Mesenchymal stem cell (in vitro differentiated cells and primary cell): ENCODE data around the gene SPSB1.

Experiments used
- DNase-seq: peaks from one replicate; pipeline ENCODE4 v3.0.0-alpha.2; 2013
- H2AFZ ChIP-seq: one replicate; pipeline ENCODE4 v1.6.1; 2013; ENCODE audit warnings: low read depth, mild to moderate bottlenecking, control low read depth, inconsistent platforms, low read length, moderate library complexity
- H2AK5ac ChIP-seq: 2 replicates; pipeline ENCODE4 v1.6.1; 2013; ENCODE audit warnings: low read length, moderate library complexity, mild to moderate bottlenecking, inconsistent platforms; ENCODE audit not compliant: severe bottlenecking
- H2BK120ac ChIP-seq: one replicate; pipeline ENCODE4 v1.6.1; 2013; ENCODE audit warnings: low read depth, mild to moderate bottlenecking, inconsistent platforms, low read length, moderate library complexity
- H2BK12ac ChIP-seq, 2 experiments: one replicate each; pipeline ENCODE4 v1.6.1; 2013; ENCODE audit warnings: inconsistent platforms in 2 of 2, low read length in 2 of 2, mild to moderate bottlenecking in 2 of 2, moderate library complexity in 2 of 2, control low read depth in 1 of 2
- H2BK15ac ChIP-seq: one replicate; pipeline ENCODE4 v1.6.1; 2013; ENCODE audit warnings: mild to moderate bottlenecking, low read depth, inconsistent platforms; ENCODE audit not compliant: poor library complexity, severe bottlenecking
- H2BK5ac ChIP-seq: 2 replicates; pipeline ENCODE4 v1.6.1; 2013; ENCODE audit warnings: low read depth, mild to moderate bottlenecking, low read length, control low read depth, inconsistent platforms; ENCODE audit not compliant: poor library complexity, severe bottlenecking
- H3K14ac ChIP-seq, 2 experiments: one replicate each; pipeline ENCODE4 v1.6.1; 2013; ENCODE audit warnings: inconsistent platforms in 2 of 2, low read length in 2 of 2, control low read depth in 1 of 2, mild to moderate bottlenecking in 1 of 2, moderate library complexity in 1 of 2
- H3K18ac ChIP-seq, 2 experiments: one replicate each; pipeline ENCODE4 v1.6.1; 2013; ENCODE audit warnings: inconsistent platforms in 2 of 2, low read length in 2 of 2, control low read depth in 1 of 2, low read depth in 1 of 2, mild to moderate bottlenecking in 1 of 2
- H3K23ac ChIP-seq, 2 experiments: one replicate each; pipeline ENCODE4 v1.6.1; 2013; ENCODE audit warnings: inconsistent platforms in 2 of 2, low read length in 2 of 2, mild to moderate bottlenecking in 2 of 2, moderate library complexity in 2 of 2, control low read depth in 1 of 2
- H3K27ac ChIP-seq: 2 replicates; pipeline ENCODE4 v1.5.1; 2013; ENCODE audit warnings: mild to moderate bottlenecking, moderate library complexity, low read length, control low read depth, inconsistent platforms; ENCODE audit not compliant: poor library complexity, severe bottlenecking
- H3K27me3 ChIP-seq, 2 experiments: 2 replicates each; pipeline versions ENCODE4 v1.6.1 to v1.7.0; 2013; ENCODE audit warnings: low read length in 2 of 2, mild to moderate bottlenecking in 2 of 2, moderate library complexity in 2 of 2, control low read depth in 1 of 2, inconsistent platforms in 1 of 2; ENCODE audit not compliant: control insufficient read depth in 1 of 2, insufficient read depth in 1 of 2
- H3K36me3 ChIP-seq, 2 experiments: 2 replicates each; pipeline versions ENCODE4 v1.6.1 to v1.7.0; 2013; ENCODE audit warnings: low read length in 2 of 2, control low read depth in 1 of 2, inconsistent platforms in 1 of 2, low read depth in 1 of 2, mild to moderate bottlenecking in 1 of 2; ENCODE audit not compliant: insufficient read depth in 2 of 2, control insufficient read depth in 1 of 2
- H3K4ac ChIP-seq, 2 experiments: one replicate each; pipeline ENCODE4 v1.6.1; 2013; ENCODE audit warnings: inconsistent platforms in 2 of 2, low read length in 2 of 2, mild to moderate bottlenecking in 2 of 2, moderate library complexity in 2 of 2, control low read depth in 1 of 2, low read depth in 1 of 2
- H3K4me1 ChIP-seq: 2 replicates; pipeline ENCODE4 v1.6.1; 2013; ENCODE audit warnings: low read depth, low read length, control low read depth; ENCODE audit not compliant: control insufficient read depth, insufficient read depth
- H3K4me2 ChIP-seq: 2 replicates; pipeline ENCODE4 v1.6.1; 2013; ENCODE audit warnings: low read length, mild to moderate bottlenecking, inconsistent platforms; ENCODE audit not compliant: poor library complexity, severe bottlenecking
- H3K4me3 ChIP-seq, 2 experiments: 2 replicates each; pipeline versions ENCODE4 v1.5.1 to v1.7.0; 2013; ENCODE audit warnings: low read length in 2 of 2, mild to moderate bottlenecking in 2 of 2, control low read depth in 1 of 2, low read depth in 1 of 2; ENCODE audit not compliant: insufficient read depth in 1 of 2
- H3K79me1 ChIP-seq: replicated peaks from 2 replicates; pipeline ENCODE4 v1.6.1; 2013; ENCODE audit warnings: mild to moderate bottlenecking, control low read depth, low read length, inconsistent platforms; ENCODE audit not compliant: poor library complexity, severe bottlenecking
- H3K9ac ChIP-seq: 2 replicates; pipeline ENCODE4 v1.7.0; 2013; ENCODE audit warnings: mild to moderate bottlenecking, low read length, moderate library complexity
- H3K9me3 ChIP-seq: 2 replicates; pipeline ENCODE4 v1.7.0; 2013; ENCODE audit warnings: mild to moderate bottlenecking, low read length; ENCODE audit not compliant: control insufficient read depth
- H4K8ac ChIP-seq: one replicate; pipeline ENCODE4 v1.6.1; 2013; ENCODE audit warnings: inconsistent platforms, mild to moderate bottlenecking, low read length, moderate library complexity
- H4K91ac ChIP-seq: one replicate; pipeline ENCODE4 v1.6.1; 2013; ENCODE audit warnings: mild to moderate bottlenecking, low read length, inconsistent platforms
- WGBS: methylation state at CpG from one replicate; pipeline ENCODE4 v1.1.7; 2013; ENCODE audit warnings: mixed read lengths; 5-methylcytosine and 5-hydroxymethylcytosine counted together

SPSB1 gene

GRCh38 chr1:9404117-9404914 lies 111.6 kb downstream of the SPSB1 start:
- Histone ChIP-seq H4K8ac (no peak overlapping the region), H2BK120ac (no peak overlapping the region), H3K14ac (no peak overlapping the region), H2BK12ac (peak overlapping the region; percentile 21 to 35), H3K27me3 (peaks cover 0 to 3% of the 10 kb centered on the region in 2 experiments), H3K18ac (peak overlapping the region; percentile 3 to 48), H3K36me3 (no peaks in the 10 kb centered on the region), H2BK15ac (no peak overlapping the region), H3K27ac (no peak overlapping the region), H4K91ac (peak overlapping the region; percentile 63), H3K23ac (no peak overlapping the region), H3K4me2 (no peak overlapping the region), H2AFZ (no peak overlapping the region), H2AK5ac (no peak overlapping the region), H3K4ac (peak overlapping the region in 1 of 2 experiments; percentile 9), H3K9me3 (no peaks in the 10 kb centered on the region), H3K4me1 (peaks cover 28% of the 10 kb centered on the region), H3K9ac (no peak overlapping the region), H3K79me1 (no peaks in the 10 kb centered on the region), H3K4me3 (no peak overlapping the region), H2BK5ac (no peak overlapping the region)
- no peak for DNase-seq
- 86% methylated on average over 15 of the region's 15 CpGs for WGBS

DNA sequence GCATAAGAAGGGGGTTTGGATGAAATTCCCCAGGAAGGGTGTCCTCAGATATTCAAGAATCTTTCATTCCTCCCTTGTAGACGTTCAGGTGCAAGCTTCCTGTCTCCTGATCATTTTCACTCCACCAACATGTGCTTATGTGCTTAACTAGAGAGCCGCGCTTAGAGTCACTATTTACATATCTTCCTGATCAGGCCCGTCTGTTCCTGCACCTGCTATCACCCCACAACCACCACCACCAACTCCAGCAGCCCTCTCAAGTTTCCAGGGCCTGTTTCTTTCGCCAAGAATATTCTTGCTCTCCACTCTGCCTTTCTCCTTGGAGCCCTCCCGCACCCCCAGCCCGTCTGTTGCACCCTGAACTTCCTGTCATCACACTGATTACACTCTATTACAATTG lies 113.4 kb downstream of the SPSB1 start:
- H3K23ac ChIP-seq, result no peak overlapping the region
- no peak overlapping the region for H3K4ac ChIP-seq
- H2BK120ac ChIP-seq, result peak overlapping the region; percentile 27
- H2AFZ ChIP-seq, result no peak overlapping the region
- peaks cover 13% of the 10 kb centered on the region for H3K4me1 ChIP-seq
- no peak overlapping the region for H4K91ac ChIP-seq
- peak overlapping the region in 1 of 2 experiments; percentile 12 for H2BK12ac ChIP-seq
- H3K9me3 ChIP-seq, result no peaks in the 10 kb centered on the region
- H3K4me2 ChIP-seq, result no peak overlapping the region
- 80% methylated on average over 7 of the region's 7 CpGs for WGBS
- no peak overlapping the region for H3K14ac ChIP-seq
- H4K8ac ChIP-seq, result no peak overlapping the region
- H2BK15ac ChIP-seq, result no peak overlapping the region
- H3K27me3 ChIP-seq, result peaks cover 0 to 3% of the 10 kb centered on the region in 2 experiments
- H2AK5ac ChIP-seq, result no peak overlapping the region
- H3K27ac ChIP-seq, result no peak overlapping the region
- no peak overlapping the region for H2BK5ac ChIP-seq
- H3K9ac ChIP-seq, result no peak overlapping the region
- no peaks in the 10 kb centered on the region for H3K36me3 ChIP-seq
- no peak overlapping the region for H3K4me3 ChIP-seq
- H3K18ac ChIP-seq, result peak overlapping the region in 1 of 2 experiments; percentile 4
- no peak for DNase-seq
- no peaks in the 10 kb centered on the region for H3K79me1 ChIP-seq

GRCh38 chr1:9410737-9411297 lies 118.1 kb downstream of the SPSB1 start:
- H2AK5ac ChIP-seq, result peak overlapping the region; percentile 50
- no peaks in the 10 kb centered on the region for H3K27me3 ChIP-seq
- no peak overlapping the region for H3K9ac ChIP-seq
- no peak overlapping the region for H3K27ac ChIP-seq
- H2BK5ac ChIP-seq, result no peak overlapping the region
- peak; percentile 100 for DNase-seq
- no peaks in the 10 kb centered on the region for H3K36me3 ChIP-seq
- no peaks in the 10 kb centered on the region for H3K79me1 ChIP-seq
- no peak overlapping the region for H3K4me2 ChIP-seq
- peak overlapping the region in 1 of 2 experiments; percentile 97 for H3K14ac ChIP-seq
- peak overlapping the region; percentile 75 to 100 for H3K18ac ChIP-seq
- peak overlapping the region; percentile 76 for H4K91ac ChIP-seq
- H2BK15ac ChIP-seq, result peak overlapping the region; percentile 2
- peak overlapping the region; percentile 86 for H4K8ac ChIP-seq
- H3K4me3 ChIP-seq, result no peak overlapping the region
- WGBS, result 5% methylated on average over 6 of the region's 7 CpGs
- H3K23ac ChIP-seq, result no peak overlapping the region
- H2BK12ac ChIP-seq, result peak overlapping the region; percentile 99
- H3K4me1 ChIP-seq, result peaks cover 24% of the 10 kb centered on the region
- peak overlapping the region; percentile 61 to 92 for H3K4ac ChIP-seq
- no peaks in the 10 kb centered on the region for H3K9me3 ChIP-seq
- H2AFZ ChIP-seq, result no peak overlapping the region
- H2BK120ac ChIP-seq, result no peak overlapping the region
